ENCODE data around the gene NEMP1.

Gene NEMP1

GRCh38 chr12:57109207-57110103 lies 30.9 kb upstream of the NEMP1 start:
- DNase-seq: no peak
- in situ Hi-C loops (cut with MboI; ENCODE audit: low pct_unique_long_range_greater_than_20kb, low sequenced_read_pairs): loop anchor here (10.0 kb wide), 1 partner anchor 95 kb away; the partner anchor contains the start of gene TAC3

GRCh38 chr12:57107456-57108155 lies 29.0 kb upstream of the NEMP1 start:
- in situ Hi-C loops (cut with MboI; ENCODE audit: low pct_unique_long_range_greater_than_20kb, low sequenced_read_pairs): loop anchor here (10.0 kb wide), 1 partner anchor 93 kb away; the partner anchor contains the start of gene TAC3
- no peak for DNase-seq

- DNase-seq: no peak
- in situ Hi-C loops (cut with MboI; ENCODE audit: low pct_unique_long_range_greater_than_20kb, low sequenced_read_pairs): loop anchor here (10.0 kb wide), 1 partner anchor 91 kb away; the partner anchor contains the start of gene TAC3
These were observed 27.6 kb upstream of the NEMP1 start for GRCh38 chr12:57106021-57106708.

GRCh38 chr12:57105011-57105753 lies 26.6 kb upstream of the NEMP1 start:
- in situ Hi-C loops (cut with MboI; ENCODE audit: low pct_unique_long_range_greater_than_20kb, low sequenced_read_pairs): loop anchor here (10.0 kb wide), 1 partner anchor 90 kb away; the partner anchor contains the start of gene TAC3
- DNase-seq: no peak

GRCh38 chr12:57104292-57104910 lies 25.8 kb upstream of the NEMP1 start:
- in situ Hi-C loops (cut with MboI; ENCODE audit: low pct_unique_long_range_greater_than_20kb, low sequenced_read_pairs): loop anchor here (10.0 kb wide), 1 partner anchor 90 kb away; the partner anchor contains the start of gene TAC3
- no peak for DNase-seq

GRCh38 chr12:57103856-57104255 lies 25.3 kb upstream of the NEMP1 start:
- DNase-seq: no peak
- in situ Hi-C loops (cut with MboI; ENCODE audit: low pct_unique_long_range_greater_than_20kb, low sequenced_read_pairs): loop anchor here (10.0 kb wide), 1 partner anchor 89 kb away; the partner anchor contains the start of gene TAC3

- peak; percentile 74 for DNase-seq
- in situ Hi-C loops (cut with MboI; ENCODE audit: low pct_unique_long_range_greater_than_20kb, low sequenced_read_pairs): loop anchor here (10.0 kb wide), 1 partner anchor 87 kb away; the partner anchor contains the start of gene TAC3
These were observed 23.5 kb upstream of the NEMP1 start for GRCh38 chr12:57101892-57102695.

- no peak for DNase-seq
- in situ Hi-C loops (cut with MboI; ENCODE audit: low pct_unique_long_range_greater_than_20kb, low sequenced_read_pairs): loop anchor here (10.0 kb wide), 1 partner anchor 85 kb away; the partner anchor contains the start of gene TAC3
These were observed 21.2 kb upstream of the NEMP1 start for GRCh38 chr12:57099766-57100165.

GRCh38 chr12:57099047-57099714 lies 20.6 kb upstream of the NEMP1 start:
- no peak for DNase-seq
- in situ Hi-C loops (cut with MboI; ENCODE audit: low pct_unique_long_range_greater_than_20kb, low sequenced_read_pairs): no loop called here

- DNase-seq: no peak
- in situ Hi-C loops (cut with MboI; ENCODE audit: low pct_unique_long_range_greater_than_20kb, low sequenced_read_pairs): no loop called here
These were observed 20.0 kb upstream of the NEMP1 start for GRCh38 chr12:57098546-57098945.

GRCh38 chr12:57097554-57097835 lies 18.9 kb upstream of the NEMP1 start:
- no peak for DNase-seq
- in situ Hi-C loops (cut with MboI; ENCODE audit: low pct_unique_long_range_greater_than_20kb, low sequenced_read_pairs): no loop called here

- in situ Hi-C loops (cut with MboI; ENCODE audit: low pct_unique_long_range_greater_than_20kb, low sequenced_read_pairs): no loop called here
- DNase-seq: no peak
These were observed 18.4 kb upstream of the NEMP1 start for GRCh38 chr12:57096748-57097553.

- in situ Hi-C loops (cut with MboI; ENCODE audit: low pct_unique_long_range_greater_than_20kb, low sequenced_read_pairs): no loop called here
- peak; percentile 62 for DNase-seq
These were observed 17.5 kb upstream of the NEMP1 start for GRCh38 chr12:57096099-57096572.

GRCh38 chr12:57095440-57095839 lies 16.8 kb upstream of the NEMP1 start:
- no peak for DNase-seq
- in situ Hi-C loops (cut with MboI; ENCODE audit: low pct_unique_long_range_greater_than_20kb, low sequenced_read_pairs): no loop called here

GRCh38 chr12:57094208-57095160 lies 15.9 kb upstream of the NEMP1 start:
- no peak for DNase-seq
- in situ Hi-C loops (cut with MboI; ENCODE audit: low pct_unique_long_range_greater_than_20kb, low sequenced_read_pairs): no loop called here
